ENCODE data around the gene MYO7B.

MYO7B gene

DNA sequence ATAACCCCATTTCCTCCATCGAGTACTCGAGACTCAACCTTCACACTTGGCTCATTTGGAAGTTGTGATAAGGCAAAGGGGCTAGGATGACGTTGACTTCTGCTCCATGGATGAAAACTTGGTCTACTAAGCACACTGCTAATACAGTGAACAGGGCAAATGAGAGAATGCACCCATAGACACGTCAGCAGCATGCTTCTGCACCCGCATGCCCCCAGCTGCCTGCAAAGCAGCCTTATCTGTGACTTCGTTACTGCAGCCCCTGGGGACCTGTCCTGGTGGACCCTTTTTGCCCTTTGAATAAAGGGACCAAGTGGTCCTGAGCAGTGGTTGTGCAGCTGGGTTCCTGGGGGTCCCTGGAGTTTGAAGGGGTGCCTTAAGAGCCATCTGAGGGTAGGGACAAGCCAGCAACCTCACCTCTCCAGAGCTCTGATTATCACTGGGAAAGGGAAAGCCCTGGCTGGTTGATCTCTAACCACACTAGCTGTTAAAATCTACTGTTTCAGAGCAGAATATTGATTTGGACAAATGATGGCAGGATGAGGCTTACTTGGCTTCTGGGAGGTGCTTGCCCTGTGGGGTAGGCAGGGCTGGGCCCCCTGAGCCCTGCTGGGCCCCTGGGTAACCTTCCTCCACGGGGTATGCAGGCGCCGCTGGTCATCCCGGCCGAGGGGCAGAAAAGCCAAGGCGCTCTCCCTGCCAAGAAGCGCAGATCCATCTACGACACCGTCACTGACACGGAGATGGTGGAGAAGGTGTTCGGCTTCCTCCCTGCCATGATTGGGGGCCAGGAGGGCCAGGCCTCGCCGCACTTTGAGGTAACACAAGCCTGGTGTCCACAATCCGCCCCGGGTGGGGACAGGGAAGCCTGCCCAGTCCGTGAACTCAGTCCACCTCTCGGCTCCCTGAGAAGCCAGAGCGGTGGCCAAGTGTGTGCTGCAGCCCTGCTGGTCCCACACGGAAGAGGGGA lies 72.9 kb downstream of the MYO7B start:
- DNase-seq (ENCODE audit: low read depth, low spot score) = no peak

- no peak for DNase-seq (ENCODE audit: low read depth, low spot score)
Observed at GRCh38 chr2:127609031-127609751, 73.7 kb downstream of the MYO7B start.

GRCh38 chr2:127609818-127610217 lies 74.3 kb downstream of the MYO7B start:
- DNase-seq (ENCODE audit: low read depth, low spot score) = no peak

- DNase-seq (ENCODE audit: low read depth, low spot score) = no peak
Observed at GRCh38 chr2:127610561-127610960, 75.1 kb downstream of the MYO7B start.

- no peak for DNase-seq (ENCODE audit: low read depth, low spot score)
Observed at GRCh38 chr2:127611076-127611925, 75.8 kb downstream of the MYO7B start.

DNA sequence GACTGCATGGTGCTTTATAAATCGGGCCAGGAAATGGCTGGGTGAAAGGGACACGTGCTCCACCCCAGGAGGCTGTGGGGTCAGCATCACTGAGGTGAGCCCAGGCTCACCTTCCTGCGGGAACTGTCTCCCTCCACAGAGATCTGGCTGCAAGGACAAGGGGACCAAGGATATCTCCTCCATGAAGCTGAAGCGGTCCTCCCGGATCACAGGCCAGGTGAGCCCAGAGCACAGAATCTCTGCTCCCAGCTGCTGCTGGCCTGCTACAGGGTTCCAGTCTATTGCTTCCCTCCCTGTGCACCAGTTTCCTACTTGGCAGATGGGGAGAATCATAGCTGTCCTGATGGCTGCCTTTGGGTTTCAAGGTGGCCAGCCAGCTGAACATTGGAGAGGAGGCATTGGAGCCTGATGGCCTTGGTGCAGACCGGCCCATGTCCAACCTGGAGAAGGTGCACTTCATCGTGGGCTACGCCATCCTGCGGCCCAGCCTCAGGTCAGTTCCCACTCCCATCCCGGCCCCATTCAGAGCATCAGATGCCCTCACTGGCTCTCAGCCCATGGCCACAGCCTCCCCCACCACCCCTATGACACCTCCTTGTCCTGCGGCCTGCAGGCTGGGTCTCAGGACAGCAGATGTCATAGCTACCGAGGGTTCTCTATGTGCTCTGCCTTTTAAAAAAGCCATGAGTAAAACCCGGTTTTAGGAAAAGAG lies 76.8 kb downstream of the MYO7B start:
- DNase-seq (ENCODE audit: low read depth, low spot score) = no peak

- DNase-seq (ENCODE audit: low read depth, low spot score) = no peak
Observed at GRCh38 chr2:127614246-127614645, 78.8 kb downstream of the MYO7B start.

DNA sequence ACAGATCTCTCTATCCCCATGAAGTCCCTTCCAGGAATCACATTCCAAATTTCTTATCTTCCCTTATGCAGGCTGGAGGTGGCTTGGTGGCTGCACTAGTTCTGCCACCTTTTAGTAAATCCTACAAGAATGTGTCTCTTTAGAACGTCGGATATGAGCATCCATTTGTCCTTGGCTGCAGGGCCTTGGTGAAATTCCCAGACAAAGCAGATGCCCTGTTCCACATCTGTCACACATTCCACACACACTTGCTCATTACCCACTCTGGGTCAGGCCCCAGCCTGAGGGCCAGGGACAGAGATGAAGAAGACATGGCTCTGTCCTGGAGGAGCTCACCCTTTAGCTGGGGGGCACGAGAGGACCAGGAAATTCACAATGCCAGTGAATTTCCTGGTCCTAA lies 79.2 kb downstream of the MYO7B start:
- DNase-seq (ENCODE audit: low read depth, low spot score) = no peak

DNA sequence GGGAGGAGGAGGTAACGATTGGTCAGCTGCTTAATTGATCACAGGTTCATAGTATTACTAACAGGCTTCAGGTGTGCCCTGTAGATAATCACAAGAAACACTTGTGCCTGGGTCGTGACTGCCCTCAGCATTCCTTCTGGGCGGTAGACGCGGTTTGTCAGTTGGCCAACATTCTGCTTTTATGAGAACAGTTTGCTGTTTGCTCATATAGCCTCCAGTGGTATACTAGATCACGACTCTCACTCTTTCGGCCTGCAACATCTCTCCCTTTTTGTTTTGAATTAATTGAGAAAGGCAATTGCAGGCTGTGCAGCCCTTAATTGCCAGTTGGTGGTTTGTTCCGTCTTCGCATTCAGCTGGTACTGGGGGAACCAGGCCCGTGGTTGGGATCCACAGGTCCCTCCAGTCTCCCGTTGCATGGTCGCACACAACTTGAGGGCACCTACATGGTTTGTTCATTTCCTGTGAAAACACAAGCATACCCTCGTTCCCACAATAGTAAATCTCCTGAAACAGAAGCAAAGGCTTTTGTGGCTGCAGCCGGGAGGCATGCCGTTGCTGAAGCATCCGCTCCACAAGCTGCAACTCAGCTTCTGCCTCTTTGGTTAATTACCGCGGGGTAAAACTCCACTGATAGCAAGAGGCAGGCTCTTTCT lies 80.2 kb downstream of the MYO7B start:
- no peak for DNase-seq (ENCODE audit: low read depth, low spot score)

DNA sequence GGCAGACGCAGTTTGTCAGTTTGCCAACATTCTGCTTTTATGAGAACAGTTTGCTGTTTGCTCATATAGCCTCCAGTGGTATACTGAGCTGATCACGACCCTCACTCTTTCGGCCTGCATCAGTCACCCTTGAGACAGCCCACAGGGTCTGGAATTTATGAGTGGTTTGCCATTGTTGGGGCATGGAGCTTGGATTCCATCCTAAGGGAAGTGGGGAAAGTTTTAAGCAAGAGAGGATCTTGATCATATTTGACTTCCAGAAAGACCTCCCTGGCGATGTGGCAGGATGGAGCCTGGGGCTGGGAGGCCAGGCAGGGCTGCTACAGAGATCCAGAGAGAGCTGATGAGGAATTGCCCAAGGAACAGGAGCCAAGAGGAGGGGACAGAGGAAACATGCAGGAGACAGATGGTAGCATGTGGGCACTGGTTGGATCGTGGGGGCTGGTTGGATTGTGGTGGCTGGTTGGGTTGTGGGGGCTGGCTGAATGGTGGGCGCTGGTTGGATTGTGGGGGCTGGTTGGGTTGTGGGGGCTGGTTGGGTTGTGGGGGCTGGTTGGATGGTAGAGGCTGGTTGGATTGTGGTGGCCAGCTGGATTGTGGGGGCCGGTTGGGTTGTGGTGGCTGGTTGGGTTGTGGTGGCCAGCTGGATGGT lies 83.2 kb downstream of the MYO7B start:
- DNase-seq (ENCODE audit: low read depth, low spot score) = no peak

GRCh38 chr2:127619203-127619590 lies 83.7 kb downstream of the MYO7B start:
- DNase-seq (ENCODE audit: low read depth, low spot score) = no peak

- DNase-seq (ENCODE audit: low read depth, low spot score) = no peak
Observed at GRCh38 chr2:127619877-127620705, 84.6 kb downstream of the MYO7B start.

DNA sequence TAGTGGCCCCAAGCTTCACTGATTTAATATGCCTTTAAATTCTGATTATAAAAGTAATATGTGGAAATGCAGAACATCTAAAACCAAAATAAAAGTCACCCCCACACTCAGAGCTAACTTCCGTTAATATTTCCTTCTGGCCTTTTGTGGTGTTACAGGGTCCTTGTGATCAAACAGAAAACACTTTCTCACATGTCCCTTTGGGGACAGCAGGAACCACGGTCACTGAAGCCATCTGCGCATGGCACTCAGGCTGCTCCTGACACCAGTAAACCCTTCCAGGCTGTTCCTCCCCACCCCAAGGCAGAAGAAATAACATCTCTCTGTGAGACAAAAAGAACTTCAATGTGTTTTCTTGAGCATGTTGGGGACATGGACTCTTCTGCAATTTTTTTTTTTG lies 85.4 kb downstream of the MYO7B start:
- DNase-seq (ENCODE audit: low read depth, low spot score) = no peak

- no peak for DNase-seq (ENCODE audit: low read depth, low spot score)
Observed at GRCh38 chr2:127621981-127622431, 86.5 kb downstream of the MYO7B start.

DNA sequence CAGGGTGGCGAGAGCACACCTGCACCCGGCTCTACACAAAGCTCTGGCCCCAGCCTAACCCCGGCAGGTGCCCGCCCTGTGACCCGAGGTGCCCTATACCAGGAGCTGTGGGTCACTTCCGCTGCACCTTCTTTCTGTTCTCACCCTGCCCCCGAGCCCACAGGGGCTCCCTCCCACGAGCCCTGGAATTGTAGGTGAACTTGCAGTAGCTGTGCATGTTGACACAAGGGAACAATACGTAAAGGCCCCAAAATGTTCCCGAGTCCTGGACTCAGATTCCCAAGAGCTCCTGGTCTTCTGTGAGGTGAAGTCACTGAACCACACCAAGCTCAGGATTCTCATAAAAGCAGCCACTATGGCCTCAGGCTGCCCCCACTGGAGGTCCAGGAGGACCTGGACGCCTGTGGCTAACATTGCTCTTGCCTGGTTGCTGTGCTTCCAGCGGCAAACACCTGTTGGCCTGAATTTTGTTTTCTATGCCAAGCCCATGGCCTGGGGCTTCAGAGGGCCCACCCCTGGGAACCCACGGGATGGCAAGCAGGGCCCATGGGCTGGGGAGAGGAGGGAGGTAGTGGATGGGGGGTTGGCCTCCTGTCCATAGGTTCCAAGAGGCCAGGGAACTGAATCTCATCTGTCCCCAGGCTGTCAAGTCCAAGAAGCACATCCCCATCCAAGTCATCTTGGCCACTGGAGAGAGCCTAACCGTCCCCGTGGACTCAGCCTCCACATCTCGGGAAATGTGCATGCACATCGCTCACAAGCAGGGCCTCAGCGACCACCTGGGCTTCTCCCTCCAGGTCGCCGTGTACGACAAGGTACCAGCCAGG lies 87.3 kb downstream of the MYO7B start:
- no peak for DNase-seq (ENCODE audit: low read depth, low spot score)

DNA sequence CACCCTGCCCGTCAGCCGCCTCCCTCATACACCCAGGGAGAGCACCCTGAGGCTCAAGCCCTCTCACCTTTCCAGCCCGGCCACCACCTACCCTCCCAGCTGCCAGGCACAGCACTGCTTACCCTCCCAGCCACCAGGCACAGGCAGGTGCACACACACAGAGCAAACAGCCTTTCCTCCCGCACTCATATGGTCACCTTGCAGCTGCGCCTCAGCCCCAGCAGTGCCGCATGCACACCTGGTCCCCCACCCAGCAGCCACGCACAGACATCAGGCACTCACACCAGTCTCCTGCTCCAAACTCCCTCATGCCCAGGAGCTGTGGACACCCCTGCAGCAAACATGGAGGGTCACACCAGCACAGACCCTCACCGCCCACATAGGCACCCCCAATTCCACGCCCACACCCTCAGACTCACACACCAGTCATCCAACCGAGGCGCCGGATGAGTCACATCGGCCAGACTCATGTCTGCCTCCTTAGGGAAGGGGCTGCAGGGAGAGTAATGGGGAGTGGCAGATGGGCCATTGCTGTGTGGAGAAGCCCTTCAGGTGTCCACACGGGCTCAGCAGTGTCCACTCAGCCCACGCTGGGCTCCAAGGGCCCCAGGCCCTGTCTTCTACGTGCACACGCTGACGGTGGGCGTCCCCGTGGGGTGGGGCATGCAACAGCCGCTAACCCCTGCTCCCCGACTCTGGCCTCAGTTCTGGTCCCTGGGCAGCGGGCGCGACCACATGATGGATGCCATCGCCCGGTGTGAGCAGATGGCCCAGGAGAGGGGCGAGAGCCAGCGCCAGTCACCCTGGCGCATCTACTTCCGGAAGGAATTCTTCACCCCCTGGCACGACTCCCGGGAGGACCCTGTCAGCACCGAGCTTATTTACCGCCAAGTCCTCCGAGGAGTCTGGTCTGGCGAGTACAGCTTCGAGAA lies 88.2 kb downstream of the MYO7B start:
- peak; percentile 64 for DNase-seq (ENCODE audit: low read depth, low spot score)

DNA sequence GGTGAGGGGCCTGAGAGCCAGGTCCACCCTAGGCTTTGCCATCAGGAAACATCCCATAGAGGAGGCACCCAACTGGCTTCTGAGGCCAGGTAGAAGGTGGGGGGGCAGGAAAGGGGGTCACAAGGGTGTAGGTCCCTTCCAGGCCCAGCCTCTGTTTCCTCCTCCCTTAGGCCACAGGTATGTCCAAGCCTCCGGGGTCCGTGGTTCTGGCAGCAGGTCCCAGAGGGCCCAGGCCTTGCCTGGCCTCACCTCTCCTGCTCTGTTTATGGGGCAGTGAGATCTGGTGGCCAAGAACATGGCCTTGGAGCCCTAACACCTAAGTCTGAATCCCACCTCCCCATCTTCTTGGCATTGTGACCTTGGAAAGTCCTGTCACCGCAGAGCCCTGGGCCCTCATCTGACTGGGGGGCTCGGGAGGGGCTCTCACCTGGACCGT lies 88.9 kb downstream of the MYO7B start:
- no peak for DNase-seq (ENCODE audit: low read depth, low spot score)
